GM18951 (cell line): ENCODE data around the gene MAP6.

Source experiments
- POLR2A ChIP-seq: IDR thresholded peaks from 4 replicates; pipeline ENCODE4 v1.6.1; 2011; ENCODE audit warnings: mild to moderate bottlenecking; ENCODE audit not compliant: insufficient read length, insufficient read depth; ENCODE audit errors: extremely low read depth
- in situ Hi-C: fragments of 300-500 bp; cut with MboI; formaldehyde crosslinking; loops from one replicate; pipeline ENCODE4 v1.12.0; 2022; ENCODE audit warnings: low sequenced_read_pairs, mixed read lengths, inconsistent platforms; ENCODE audit not compliant: unreplicated experiment

MAP6 gene

DNA sequence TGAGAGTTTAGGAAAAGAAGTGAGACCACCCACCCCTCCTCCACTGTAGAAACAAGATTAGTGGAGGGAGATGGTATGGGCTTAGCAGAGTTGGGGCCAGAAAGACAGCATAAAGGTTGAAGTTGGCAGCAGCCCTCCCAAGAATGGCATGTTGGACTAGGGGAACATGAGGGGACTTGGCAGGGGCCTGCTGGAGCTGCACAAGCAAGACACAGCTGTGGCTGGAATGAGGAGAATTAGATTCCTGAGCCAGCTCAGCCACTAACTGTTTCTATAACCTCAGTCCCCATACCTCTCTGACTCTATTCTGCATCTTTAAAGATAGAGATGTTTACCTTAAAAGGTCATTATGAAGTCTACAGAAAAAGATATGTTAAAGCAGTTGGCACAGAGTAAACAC lies 13.2 kb downstream of the MAP6 start:
- in situ Hi-C loops, result no loop called here
- TF ChIP-seq POLR2A, result no peak

DNA sequence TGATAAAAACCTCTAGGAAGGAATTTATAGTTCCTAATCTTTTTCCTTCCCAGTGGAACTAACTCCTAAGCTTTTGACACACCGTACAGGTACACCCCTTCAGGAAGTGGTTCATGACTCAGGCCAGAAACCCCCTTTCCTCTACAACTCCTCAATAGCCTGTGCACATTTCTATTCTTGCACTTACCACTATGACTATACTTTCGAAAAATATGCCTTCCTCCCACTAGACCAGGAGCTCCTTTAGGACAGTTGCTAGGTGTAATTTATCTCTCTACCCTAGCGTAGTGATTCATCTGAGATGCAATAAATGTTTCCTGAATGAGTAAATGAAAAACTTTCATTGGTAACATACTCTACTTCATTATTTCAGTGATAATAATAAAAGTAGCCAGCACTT lies 14.5 kb downstream of the MAP6 start:
- no peak for TF ChIP-seq POLR2A
- in situ Hi-C loops, result no loop called here

GRCh38 chr11:75653532-75653931 lies 15.3 kb downstream of the MAP6 start:
- in situ Hi-C loops, result no loop called here

DNA sequence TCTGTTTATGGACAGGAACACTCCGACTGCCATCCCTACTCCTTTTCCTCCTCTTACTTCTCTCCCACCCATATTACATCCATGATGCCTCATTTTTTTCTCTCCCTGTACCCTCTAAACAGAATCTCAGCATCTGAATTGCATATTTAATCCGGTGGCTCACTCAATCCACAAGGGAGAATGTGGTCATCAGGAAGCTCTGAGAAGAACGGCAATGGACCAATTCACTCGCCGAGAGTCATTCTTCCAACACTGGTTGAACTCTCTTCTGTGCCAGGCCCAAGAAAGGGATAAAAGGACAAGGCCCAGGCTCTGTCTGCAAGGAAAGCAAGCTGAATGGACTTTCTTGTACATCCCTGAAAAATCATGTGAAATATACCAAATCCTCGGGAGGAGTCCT lies 15.9 kb downstream of the MAP6 start:
- in situ Hi-C loops, result no loop called here
- TF ChIP-seq POLR2A, result no peak

More at GRCh38 chr11:75653532-75653931, 15.3 kb downstream of the MAP6 start:
- TF ChIP-seq POLR2A, result no peak

DNA sequence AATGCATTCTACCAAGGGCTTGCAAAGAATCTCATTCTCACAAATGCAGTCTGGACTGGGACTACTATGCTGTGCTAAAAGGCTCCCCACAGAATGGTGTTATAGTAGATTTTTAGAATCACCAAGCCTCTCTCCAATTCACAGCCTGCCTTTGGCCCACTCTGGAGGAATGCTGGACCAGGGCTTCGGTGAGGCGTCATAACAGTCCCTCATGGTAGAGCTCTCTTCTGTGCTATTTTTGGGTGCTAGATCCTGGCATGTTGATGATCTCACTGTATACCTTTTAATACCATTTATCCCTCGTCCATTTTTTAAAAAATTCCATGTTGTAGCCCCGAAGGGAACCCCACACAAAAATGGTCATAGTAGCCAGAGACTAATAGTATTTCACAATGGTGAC lies 17.6 kb downstream of the MAP6 start:
- TF ChIP-seq POLR2A, result no peak
- in situ Hi-C loops, result no loop called here

GRCh38 chr11:75650167-75650723 lies 18.6 kb downstream of the MAP6 start:
- in situ Hi-C loops, result no loop called here

GRCh38 chr11:75644946-75645345 lies 23.9 kb downstream of the MAP6 start:
- in situ Hi-C loops, result no loop called here
- TF ChIP-seq POLR2A, result no peak

More at GRCh38 chr11:75650167-75650723, 18.6 kb downstream of the MAP6 start:
- TF ChIP-seq POLR2A, result no peak

GRCh38 chr11:75644370-75644769 lies 24.5 kb downstream of the MAP6 start:
- in situ Hi-C loops, result no loop called here
- TF ChIP-seq POLR2A, result no peak

- in situ Hi-C loops, result no loop called here
- TF ChIP-seq POLR2A, result no peak
Observed at GRCh38 chr11:75642402-75643113, 26.3 kb downstream of the MAP6 start.

DNA sequence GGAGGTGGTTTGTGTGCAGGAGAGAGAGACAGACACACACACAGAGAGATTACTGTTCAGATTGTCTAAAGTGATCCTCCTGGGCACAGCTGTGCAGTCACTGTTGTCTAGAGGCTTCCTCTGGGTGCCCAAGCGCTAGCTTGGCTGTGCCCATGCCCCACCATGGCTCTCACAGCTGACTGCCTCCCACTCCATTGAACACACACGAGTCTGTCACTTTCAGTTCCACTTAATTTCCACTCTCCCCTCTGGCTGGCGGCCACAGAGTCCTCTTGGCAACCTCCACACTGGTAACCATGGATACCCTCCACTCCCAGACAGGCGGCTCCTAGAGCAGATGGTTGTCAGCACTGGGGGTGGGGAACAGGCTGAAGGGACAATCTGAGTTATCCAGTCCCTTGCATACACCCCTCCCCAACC lies 29.1 kb downstream of the MAP6 start:
- no peak for TF ChIP-seq POLR2A
- in situ Hi-C loops, result no loop called here

GRCh38 chr11:75637998-75638397 lies 30.8 kb downstream of the MAP6 start:
- TF ChIP-seq POLR2A, result no peak
- in situ Hi-C loops, result no loop called here

GRCh38 chr11:75635066-75635862 lies 33.6 kb downstream of the MAP6 start:
- in situ Hi-C loops, result no loop called here
- TF ChIP-seq POLR2A, result no peak

DNA sequence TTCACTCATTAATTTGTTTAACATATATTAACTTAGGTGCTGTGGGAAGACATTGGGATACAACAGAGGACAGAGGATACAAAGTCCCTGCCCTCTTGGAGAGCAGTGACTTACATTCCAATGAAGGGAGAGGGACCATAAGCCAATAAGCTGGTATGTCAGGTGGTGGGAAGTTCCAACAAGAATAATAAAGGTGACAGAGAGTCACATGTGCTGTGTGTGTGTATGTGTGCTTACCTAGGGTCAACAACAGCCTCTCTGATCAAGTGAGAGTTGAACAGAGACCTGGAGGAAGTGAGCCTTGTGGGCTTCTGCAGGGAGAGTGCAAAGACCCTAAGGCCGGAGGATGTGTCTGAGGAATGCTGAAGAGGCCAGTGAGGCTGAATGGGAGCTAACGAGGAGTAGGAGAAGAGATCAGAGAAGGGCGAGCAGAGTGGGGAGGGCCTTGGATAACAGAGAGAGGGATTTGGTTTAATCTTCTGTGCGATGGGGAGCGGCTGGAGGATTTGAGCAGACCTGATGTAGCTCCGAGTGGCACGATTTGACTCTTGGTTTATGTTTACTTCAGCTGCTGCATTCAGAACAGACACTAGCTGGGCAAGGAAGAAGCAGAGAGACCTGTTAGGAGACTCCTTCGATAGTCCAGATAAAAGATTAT lies 35.3 kb downstream of the MAP6 start:
- TF ChIP-seq POLR2A, result no peak
- in situ Hi-C loops, result no loop called here

- no peak for TF ChIP-seq POLR2A
- in situ Hi-C loops, result no loop called here
Observed at GRCh38 chr11:75632962-75633361, 35.9 kb downstream of the MAP6 start.

GRCh38 chr11:75632450-75632849 lies 36.4 kb downstream of the MAP6 start:
- TF ChIP-seq POLR2A, result no peak
- in situ Hi-C loops, result no loop called here
